ENCODE measurements around the gene FCRL1.

- TF ChIP-seq TAF1 (IDR thresholded peaks at IDR 0.05; ENCODE audit: low read depth): no peak
- no peak for TF ChIP-seq CREB1 (IDR thresholded peaks at IDR 0.05; ENCODE audit: low read depth)
- no peak for TF ChIP-seq EP300 (IDR thresholded peaks at IDR 0.05; ENCODE audit: borderline replicate concordance)
- TF ChIP-seq EGR1 (IDR thresholded peaks at IDR 0.05): no peak
- TF ChIP-seq YY1 (IDR thresholded peaks at IDR 0.05; ENCODE audit: low read depth): no peak
- TF ChIP-seq, protein P1, sequence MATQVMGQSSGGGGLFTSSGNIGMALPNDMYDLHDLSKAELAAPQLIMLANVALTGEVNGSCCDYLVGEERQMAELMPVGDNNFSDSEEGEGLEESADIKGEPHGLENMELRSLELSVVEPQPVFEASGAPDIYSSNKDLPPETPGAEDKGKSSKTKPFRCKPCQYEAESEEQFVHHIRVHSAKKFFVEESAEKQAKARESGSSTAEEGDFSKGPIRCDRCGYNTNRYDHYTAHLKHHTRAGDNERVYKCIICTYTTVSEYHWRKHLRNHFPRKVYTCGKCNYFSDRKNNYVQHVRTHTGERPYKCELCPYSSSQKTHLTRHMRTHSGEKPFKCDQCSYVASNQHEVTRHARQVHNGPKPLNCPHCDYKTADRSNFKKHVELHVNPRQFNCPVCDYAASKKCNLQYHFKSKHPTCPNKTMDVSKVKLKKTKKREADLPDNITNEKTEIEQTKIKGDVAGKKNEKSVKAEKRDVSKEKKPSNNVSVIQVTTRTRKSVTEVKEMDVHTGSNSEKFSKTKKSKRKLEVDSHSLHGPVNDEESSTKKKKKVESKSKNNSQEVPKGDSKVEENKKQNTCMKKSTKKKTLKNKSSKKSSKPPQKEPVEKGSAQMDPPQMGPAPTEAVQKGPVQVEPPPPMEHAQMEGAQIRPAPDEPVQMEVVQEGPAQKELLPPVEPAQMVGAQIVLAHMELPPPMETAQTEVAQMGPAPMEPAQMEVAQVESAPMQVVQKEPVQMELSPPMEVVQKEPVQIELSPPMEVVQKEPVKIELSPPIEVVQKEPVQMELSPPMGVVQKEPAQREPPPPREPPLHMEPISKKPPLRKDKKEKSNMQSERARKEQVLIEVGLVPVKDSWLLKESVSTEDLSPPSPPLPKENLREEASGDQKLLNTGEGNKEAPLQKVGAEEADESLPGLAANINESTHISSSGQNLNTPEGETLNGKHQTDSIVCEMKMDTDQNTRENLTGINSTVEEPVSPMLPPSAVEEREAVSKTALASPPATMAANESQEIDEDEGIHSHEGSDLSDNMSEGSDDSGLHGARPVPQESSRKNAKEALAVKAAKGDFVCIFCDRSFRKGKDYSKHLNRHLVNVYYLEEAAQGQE (IDR thresholded peaks at IDR 0.05; ENCODE audit: low read depth): no peak
- TF ChIP-seq RAD21 (IDR thresholded peaks at IDR 0.05; ENCODE audit: low read depth): no peak
- TF ChIP-seq CEBPB (IDR thresholded peaks at IDR 0.05): no peak
- no peak for TF ChIP-seq TCF12 (IDR thresholded peaks at IDR 0.05; ENCODE audit: low read depth)
- no peak for TF ChIP-seq FOXM1 (IDR thresholded peaks at IDR 0.05; ENCODE audit: borderline replicate concordance, low read depth)
Observed at GRCh38 chr1:157841708-157842107, 21.8 kb upstream of the FCRL1 start, which contains the start of gene CD5L.

Measured in Ishikawa (cell line).